Psoas muscle (tissue), 8 donors: ENCODE measurements around the gene SLC24A4. TPM values are rescaled to one million over a fixed set of nuclear protein-coding genes. Genes with fewer than 3 reads are reported as not detected.

Experiments used
- ATAC-seq, 4 donors: fragments of 200-7000 bp; cut with Tn5 transposase; one replicate each; pipeline ENCODE4 v1.9.1; 2020; ENCODE audit warnings: moderate library complexity in 3 of 4, mild to moderate bottlenecking in 2 of 4
- DNase-seq, 2 donors: peaks; one replicate each; pipeline ENCODE4 v3.0.0-alpha.2; 2020
- H3K27ac ChIP-seq: fragments of 200-600 bp; one replicate; pipeline ENCODE4 v1.8.0; 2022
- H3K27me3 ChIP-seq, 3 donors: fragments of 200-600 bp in 1 of 3; one replicate each; pipeline versions ENCODE4 v1.6.1 to v1.8.0; 2013 to 2022; ENCODE audit warnings: low read length in 2 of 3, mild to moderate bottlenecking in 2 of 3, moderate library complexity in 1 of 3; ENCODE audit not compliant: insufficient read depth in 3 of 3
- H3K36me3 ChIP-seq, 2 donors: fragments of 200-600 bp in 1 of 2; one replicate each; pipeline versions ENCODE4 v1.6.1 to v1.8.0; 2013 to 2022; ENCODE audit warnings: low read depth in 1 of 2, mild to moderate bottlenecking in 1 of 2, moderate library complexity in 1 of 2; ENCODE audit not compliant: insufficient read depth in 1 of 2
- H3K4me1 ChIP-seq: fragments of 200-600 bp; one replicate; pipeline ENCODE4 v1.8.0; 2022
- H3K4me3 ChIP-seq: fragments of 200-600 bp; one replicate; pipeline ENCODE4 v1.8.0; 2022; ENCODE audit warnings: mild to moderate bottlenecking
- H3K9me3 ChIP-seq: fragments of 200-600 bp; one replicate; pipeline ENCODE4 v1.8.0; 2022
- WGBS, 3 donors: extraction: QIAGEN DNeasy Blood & Tissue Kit; methylation state at CpG; one replicate each; pipeline versions ENCODE4 v1.1.6 to v1.1.7; 2013; 5-methylcytosine and 5-hydroxymethylcytosine counted together
- intact Hi-C, 2 donors: fragments of 100-400 bp; cut with DNase I; formaldehyde crosslinking; loops; one replicate each; pipeline versions ENCODE4 v1.11.0 to v1.14.2; 2022
- polyA plus RNA-seq, 3 donors: library from polyadenylated mRNA; stranded (reverse); fragments of 200-250 nt; gene quantifications; one replicate each; pipeline ENCODE4 v1.2.3, GENCODE V29; 2013
- total RNA-seq, 4 donors: library from RNA; stranded (reverse); fragmentation: NEBNext Ultra II Directional in 2 of 4; extraction: Animal tissue kit (Norgen Biotek cat#: 25700) in 2 of 4; gene quantifications; one replicate each; pipeline versions ENCODE4 v1.2.1 to v1.2.4, GENCODE V29; 2021 to 2023
- TF ChIP-seq, protein P1 (sequence below): fragments of 200-600 bp; IDR thresholded peaks from one replicate; pipeline ENCODE4 v1.8.0; 2022; ENCODE audit warnings: antibody characterized with exemption
- donor health status: healthy with polysubstance abuse.
- donor health status: DM: no; HTN: no; CAD: no; lungs with moderate emphysema.
- donor health status: Bipolar disorder and iron deficiency.
- donor health status: healthy.
- donor health status: DM: yes; HTN: yes; CAD: no.
- donor health status: DM: no; HTN: no; CAD: no.
- donor health status: DM: no; HTN: no; CAD: no.
- donor health status: DM: yes; HTN: yes; CAD: no.

Gene SLC24A4
- total and polyA plus RNA-seq, 7 donors: 0.21 to 2.3 (median 0.34) TPM

DNA sequence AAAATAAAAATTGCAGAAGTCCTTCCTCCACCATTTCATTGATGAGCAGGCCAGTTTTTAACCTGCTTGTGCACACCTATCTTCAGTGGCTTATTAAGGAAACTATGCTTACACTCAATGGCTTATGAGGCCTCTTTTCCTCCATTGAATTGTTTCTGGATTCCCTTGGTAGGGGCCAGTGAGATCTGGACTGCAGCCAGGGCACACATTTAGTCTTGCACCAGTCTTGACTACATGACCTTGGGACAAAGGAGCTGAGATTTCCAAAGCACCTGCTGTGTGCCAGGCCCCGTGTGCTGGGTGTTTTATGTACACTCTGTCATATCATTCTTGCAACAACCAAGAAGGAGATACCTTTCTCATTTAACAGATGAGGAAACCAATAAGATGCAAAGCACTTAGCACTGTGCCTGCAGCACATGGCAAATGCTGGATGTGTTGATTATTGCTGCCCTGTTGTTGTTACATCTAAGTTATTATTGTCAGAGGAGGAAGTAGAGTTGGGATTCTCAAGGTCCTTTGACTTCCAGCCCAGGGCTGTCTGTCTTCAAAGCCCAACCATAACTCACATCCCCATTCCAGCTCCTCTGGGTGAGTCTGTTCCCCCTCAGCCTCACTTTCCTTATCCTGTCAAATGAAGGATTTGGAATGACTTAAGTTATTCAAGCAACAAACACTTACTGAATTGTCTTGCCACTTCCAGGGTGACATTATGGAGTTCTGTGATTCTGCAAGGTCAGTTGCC lies 159.0 kb downstream of the SLC24A4 start:
- no peaks in the 10 kb centered on the region for H3K27me3 ChIP-seq
- 16 to 35% (median 19%) methylated on average over 1 of the region's 1 CpG for WGBS, 3 donors
- intact Hi-C loops: no loop called here
- no peak overlapping the region for H3K4me3 ChIP-seq
- no peaks in the 10 kb centered on the region for H3K36me3 ChIP-seq
- DNase-seq (no peak), ATAC-seq (no peak)
- no peaks in the 10 kb centered on the region for H3K9me3 ChIP-seq
- no peaks in the 10 kb centered on the region for H3K4me1 ChIP-seq
- TF ChIP-seq, protein P1, sequence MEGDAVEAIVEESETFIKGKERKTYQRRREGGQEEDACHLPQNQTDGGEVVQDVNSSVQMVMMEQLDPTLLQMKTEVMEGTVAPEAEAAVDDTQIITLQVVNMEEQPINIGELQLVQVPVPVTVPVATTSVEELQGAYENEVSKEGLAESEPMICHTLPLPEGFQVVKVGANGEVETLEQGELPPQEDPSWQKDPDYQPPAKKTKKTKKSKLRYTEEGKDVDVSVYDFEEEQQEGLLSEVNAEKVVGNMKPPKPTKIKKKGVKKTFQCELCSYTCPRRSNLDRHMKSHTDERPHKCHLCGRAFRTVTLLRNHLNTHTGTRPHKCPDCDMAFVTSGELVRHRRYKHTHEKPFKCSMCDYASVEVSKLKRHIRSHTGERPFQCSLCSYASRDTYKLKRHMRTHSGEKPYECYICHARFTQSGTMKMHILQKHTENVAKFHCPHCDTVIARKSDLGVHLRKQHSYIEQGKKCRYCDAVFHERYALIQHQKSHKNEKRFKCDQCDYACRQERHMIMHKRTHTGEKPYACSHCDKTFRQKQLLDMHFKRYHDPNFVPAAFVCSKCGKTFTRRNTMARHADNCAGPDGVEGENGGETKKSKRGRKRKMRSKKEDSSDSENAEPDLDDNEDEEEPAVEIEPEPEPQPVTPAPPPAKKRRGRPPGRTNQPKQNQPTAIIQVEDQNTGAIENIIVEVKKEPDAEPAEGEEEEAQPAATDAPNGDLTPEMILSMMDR: no peak
- H3K27ac ChIP-seq: no peak overlapping the region

GRCh38 chr14:92482621-92483319 lies 159.8 kb downstream of the SLC24A4 start:
- Histone ChIP-seq H3K36me3 (no peaks in the 10 kb centered on the region), H3K27ac (no peak overlapping the region), H3K4me3 (no peak overlapping the region), H3K27me3 (no peaks in the 10 kb centered on the region), H3K4me1 (no peaks in the 10 kb centered on the region), H3K9me3 (no peaks in the 10 kb centered on the region)
- 96 to 98% (median 97%) methylated on average over 9 of the region's 9 CpGs for WGBS, 3 donors
- intact Hi-C loops: no loop called here
- DNase-seq (no peak), ATAC-seq (no peak)
- TF ChIP-seq, protein P1: no peak

DNA sequence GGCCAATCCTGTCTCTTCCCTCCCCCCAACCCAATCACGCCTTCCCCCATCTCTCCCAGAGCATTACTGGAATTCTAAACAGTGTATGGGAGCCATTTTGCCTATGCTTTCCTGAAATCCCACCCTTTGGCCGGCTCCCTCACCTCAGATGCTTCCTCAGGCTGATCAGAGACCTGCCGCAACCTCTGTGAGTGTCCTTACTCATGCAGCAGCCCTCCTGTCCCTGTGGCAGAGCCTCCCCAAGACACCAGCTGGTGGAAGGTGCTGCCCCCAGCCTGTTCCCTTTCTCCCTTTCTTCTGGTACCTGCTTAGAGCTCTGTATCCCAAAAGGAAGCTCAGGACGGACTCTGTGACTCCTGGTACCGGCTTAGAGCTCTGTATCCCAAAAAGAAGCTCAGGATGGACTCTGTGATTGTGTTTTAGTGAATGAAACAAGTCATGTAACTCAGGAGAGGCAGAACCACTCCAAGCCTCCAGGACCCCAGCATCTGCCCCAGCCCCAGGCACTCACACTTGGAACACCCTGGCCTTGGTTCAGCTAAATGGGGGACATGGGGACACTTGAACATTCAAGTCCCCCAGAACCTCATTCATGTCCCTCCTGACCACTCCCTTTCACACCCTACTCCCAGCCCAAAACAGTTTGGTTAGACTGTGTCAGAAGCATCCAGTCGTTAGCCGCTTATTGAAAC lies 161.3 kb downstream of the SLC24A4 start:
- no peak for DNase-seq
- Histone ChIP-seq H3K27ac (no peak overlapping the region), H3K4me1 (no peaks in the 10 kb centered on the region), H3K4me3 (no peak overlapping the region), H3K27me3 (peaks cover 0 to under 1% (median 0%) of the 10 kb centered on the region in 3 donors), H3K9me3 (no peaks in the 10 kb centered on the region), H3K36me3 (no peaks in the 10 kb centered on the region)
- ATAC-seq: no peak
- TF ChIP-seq, protein P1: no peak
- WGBS, 3 donors: 94 to 95% (median 95%) methylated on average over 7 of the region's 7 CpGs
- intact Hi-C loops: no loop called here

- intact Hi-C loops: no loop called here
- no peaks in the 10 kb centered on the region for H3K36me3 ChIP-seq
- DNase-seq: no peak
- 89 to 93% (median 90%) methylated on average over 4 of the region's 4 CpGs for WGBS, 3 donors
- no peak for ATAC-seq
- no peaks in the 10 kb centered on the region for H3K4me1 ChIP-seq
- peaks cover 0 to 2% (median 0%) of the 10 kb centered on the region in 3 donors for H3K27me3 ChIP-seq
- TF ChIP-seq, protein P1: no peak
- no peaks in the 10 kb centered on the region for H3K9me3 ChIP-seq
- H3K27ac ChIP-seq: no peak overlapping the region
- H3K4me3 ChIP-seq: no peak overlapping the region
Measured at GRCh38 chr14:92486881-92487280, 163.9 kb downstream of the SLC24A4 start.
